HL-60/S4 treated with retinoic acid at 250 ng/mL for 4 days and 3 days (cell line): Measurements from ENCODE around the gene FAM228A.
"Not testable (repeated sequence)": the region's sequence is repeated elsewhere in the genome, so short reads cannot be mapped to it uniquely, and the experiment has no call there.

Source experiments
- in situ Hi-C: fragments of 300-500 bp; cut with MboI; formaldehyde crosslinking; loops from 2 replicates; pipeline ENCODE4 v1.7.0; 2022; ENCODE audit warnings: low sequenced_read_pairs

FAM228A gene

DNA sequence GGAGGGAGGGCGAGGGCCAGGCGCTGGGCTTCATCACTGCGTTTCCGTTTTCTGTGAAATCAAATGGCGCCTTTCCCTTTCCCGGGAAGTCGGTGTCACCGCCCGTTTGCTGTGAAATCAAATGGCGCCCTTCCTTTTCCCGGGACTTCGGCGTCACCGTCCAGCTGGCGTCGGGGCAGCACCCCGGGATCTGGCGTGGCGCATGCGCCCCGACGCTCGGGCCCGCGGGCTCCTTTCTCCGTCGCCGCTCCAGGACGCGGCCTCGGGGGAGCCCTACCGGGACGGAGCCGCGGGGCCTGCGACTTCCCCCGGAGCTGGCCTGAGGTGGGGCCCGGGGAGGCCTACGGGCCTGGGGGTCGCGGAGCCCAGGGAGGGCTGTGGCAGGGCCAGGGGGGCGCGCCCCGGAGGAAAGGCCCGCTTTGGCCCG is at the start of gene FAM228A:
Gene FAM228A, plus strand, starts transcription at position 203 of the 427 bp plus-strand sequence. CDS start 428 bp downstream, outside the sequence.
- in situ Hi-C loops = no loop called here

DNA sequence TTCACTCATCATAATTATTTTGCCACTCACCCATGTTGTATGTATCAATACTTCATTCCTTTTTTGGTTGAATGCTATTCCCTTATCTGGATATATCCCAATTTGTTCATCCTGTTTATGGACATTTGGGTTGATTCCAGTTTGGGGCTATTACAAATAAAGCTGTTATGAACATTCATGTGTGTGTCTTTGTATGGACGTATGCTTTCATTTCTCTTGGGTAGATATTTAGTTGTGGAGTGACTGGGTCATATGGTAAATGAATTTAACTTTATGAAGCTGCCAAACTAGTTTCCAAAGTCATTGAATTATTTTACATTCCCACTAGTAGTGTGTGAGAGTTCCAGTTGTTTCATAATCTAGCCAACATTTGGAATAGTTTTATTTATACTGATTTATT is 48.9 kb upstream of the FAM228A start:
- in situ Hi-C loops = no loop called here

DNA sequence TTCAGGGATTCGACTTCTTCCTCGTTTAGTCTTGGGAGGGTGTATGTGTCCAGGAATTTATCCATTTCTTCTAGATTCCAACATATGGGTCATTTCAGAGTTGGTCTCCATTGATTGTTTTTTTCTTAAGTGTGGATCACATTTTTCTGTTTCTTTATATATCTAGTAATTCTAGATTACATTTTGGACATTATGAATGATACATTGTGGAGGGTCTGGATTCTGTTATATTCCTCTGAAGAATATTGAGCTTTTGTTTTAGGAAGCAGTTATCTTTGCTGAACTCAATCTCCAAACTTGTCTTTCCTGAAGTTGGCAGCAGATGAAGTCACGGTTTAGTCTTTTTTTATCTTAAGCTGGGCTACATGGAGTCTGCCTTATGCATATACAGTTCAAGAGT is 42.3 kb upstream of the FAM228A start:
- in situ Hi-C loops = no loop called here

DNA sequence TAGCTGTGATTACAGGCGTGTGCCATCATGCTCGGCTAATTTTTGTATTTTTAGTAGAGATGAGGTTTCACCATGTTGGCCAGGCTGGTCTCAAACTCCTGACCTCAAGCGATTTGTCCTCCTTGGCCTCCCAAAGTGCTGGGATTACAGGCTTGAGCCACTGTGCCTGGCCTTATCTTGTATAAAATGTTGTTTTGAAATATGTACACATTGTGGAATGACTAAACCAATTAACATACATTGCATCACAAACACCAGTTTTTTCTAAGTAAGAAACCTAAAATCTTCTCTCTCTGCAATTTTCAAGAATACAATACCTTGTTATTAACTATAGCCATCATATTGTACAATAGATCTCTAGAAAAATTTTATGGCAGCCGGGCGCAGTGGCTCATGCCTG is 34.5 kb upstream of the FAM228A start:
- in situ Hi-C loops = not testable (repeated sequence)

DNA sequence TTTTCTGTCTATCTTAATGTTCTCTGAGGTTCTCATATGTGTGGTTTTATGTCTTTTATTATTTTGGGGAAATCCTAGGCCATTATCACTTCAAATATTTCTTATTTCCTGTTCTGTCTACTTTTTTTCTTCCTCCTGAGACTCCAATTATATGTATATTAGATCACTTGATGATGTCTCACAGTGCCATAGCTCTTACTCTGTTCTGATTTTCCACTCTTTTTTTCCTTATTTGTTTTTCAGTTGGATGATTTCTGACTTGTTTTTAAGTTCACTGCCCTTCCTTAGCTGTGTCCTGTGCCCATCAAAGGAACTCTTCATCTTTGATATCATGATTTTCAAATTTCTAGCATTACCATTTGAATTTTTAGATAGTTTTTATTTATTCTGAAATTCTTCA is 27.5 kb upstream of the FAM228A start:
- in situ Hi-C loops = no loop called here

DNA sequence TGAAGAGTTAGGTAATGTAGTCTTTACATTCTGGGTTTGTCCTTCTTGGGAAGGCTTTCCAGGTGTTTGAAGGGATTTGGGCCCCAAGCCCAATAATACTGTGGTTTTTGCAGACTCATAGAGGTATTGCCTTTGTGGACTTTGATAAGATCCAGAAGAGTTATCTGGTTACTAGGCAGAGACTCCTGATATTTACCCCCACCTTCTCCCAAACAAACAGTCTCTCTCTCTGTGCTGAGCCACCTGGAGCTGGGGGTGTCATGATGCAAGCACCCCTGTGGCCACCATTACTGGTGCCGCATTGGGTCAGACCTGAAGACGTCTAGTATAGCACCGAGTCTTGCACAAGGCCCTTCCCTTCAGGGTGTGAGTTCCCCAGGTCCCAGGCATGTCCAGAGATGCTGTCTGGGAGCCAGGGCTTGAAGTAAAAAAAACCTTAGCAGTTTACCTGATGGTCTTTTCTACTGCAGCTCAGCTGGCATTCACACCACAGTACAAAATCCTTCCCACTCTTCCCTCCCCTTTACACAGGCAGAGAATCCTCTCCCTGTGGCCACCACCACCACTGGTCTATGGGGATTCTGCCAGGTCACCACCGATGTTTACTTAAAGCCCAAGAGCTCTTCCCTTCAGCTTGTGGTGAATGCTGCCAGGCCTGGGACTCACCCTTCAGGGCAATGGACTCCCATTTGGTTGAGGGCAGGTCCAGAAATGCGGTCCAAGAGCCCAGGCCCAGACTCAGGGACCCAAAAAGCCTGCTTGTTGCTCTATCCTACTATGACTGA is 22.2 kb upstream of the FAM228A start:
- in situ Hi-C loops = no loop called here

DNA sequence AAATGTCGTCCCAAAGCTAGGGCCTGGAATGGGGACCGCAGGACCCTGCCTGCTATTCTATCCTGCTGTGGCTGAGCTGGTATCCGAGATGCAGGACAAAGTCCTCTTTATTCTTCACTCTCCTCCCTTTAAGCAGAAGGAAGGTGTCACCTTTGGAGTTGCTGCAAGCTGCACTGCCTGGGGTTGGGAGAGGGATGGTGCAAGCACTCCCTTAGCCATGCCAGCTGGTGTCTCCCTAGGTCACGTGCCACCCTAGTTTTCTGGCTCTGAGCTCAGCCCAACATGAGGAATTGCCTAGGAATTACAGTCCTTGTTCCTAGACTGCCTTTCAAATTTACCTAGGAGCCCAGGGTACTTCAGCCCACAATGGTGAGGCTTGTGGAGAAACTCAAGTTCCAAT is 21.4 kb upstream of the FAM228A start:
- in situ Hi-C loops = no loop called here

DNA sequence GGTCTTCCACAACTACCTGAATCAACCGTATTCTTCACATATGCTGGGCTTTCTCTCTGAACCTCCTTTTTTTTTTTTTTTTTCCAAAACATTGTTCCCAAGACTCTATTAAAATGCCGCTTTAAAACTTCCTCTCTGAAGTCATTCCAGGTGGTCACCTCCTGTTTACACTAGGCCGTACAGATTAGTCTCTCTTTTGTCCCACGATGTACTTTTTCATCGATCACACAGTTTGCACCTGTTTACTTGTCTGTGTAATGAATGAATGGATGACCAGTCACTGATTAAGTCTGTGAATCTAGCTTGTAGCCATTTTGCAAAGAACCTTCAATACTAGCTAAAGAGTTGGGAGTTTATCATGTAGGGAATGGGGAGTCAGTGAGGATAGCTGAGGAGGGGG is 16.7 kb upstream of the FAM228A start:
- in situ Hi-C loops = no loop called here

DNA sequence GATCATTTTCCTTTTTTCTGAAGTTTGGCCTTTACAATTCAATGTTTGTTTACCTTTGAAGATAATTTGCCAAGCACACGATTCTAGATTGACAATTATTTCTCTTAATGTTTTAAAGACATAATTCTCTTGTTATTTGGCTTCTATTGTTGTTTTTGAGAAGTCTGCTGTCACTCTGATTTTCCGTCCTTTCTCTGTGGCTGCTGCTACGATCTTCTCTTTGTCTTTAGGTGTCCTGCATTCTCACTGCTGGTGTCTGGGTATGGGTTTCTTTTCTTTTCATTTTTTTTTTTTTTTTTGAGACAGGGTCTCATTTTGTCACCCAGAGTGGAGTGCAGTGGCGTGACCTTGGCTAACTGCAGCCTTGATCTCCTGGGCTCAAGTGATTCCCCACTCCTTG is 15.1 kb upstream of the FAM228A start:
- in situ Hi-C loops = no loop called here

DNA sequence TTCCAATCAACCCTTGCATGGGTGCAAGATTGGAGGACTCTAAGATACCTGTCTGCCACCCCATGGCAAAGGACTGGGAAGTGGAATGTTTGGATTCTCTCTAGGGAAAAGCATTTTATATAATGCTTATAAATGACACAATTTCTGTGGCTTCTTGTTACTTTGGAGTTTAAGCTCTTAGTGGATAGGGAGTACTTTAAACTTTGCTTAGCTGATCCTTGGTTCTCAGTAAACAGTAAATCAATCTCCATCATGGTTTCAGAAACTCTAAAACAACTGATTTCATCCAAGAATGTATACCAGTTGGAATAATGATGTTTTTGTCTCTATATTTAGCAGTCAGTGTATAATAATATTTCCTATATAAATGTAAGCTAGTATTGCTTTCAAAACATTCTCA is 14.1 kb upstream of the FAM228A start:
- in situ Hi-C loops = no loop called here

DNA sequence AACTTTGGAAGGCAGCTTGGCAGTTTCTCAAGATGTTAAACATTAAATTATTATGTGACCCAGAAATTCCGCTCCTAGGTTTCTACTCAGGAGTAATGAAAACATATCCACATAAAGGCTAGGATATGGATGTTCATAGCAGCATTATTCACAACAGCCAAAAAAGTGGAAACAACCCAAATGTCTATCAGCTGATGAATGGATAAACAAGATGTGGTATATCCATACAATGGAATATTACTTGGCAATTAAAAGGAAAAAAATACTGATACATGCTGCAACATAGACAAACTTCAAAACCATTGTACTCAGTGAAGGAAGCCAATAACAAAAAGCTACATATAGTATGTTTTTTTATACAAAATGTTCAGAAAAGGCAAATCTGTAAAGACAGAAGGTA is 12.4 kb upstream of the FAM228A start:
- in situ Hi-C loops = no loop called here

DNA sequence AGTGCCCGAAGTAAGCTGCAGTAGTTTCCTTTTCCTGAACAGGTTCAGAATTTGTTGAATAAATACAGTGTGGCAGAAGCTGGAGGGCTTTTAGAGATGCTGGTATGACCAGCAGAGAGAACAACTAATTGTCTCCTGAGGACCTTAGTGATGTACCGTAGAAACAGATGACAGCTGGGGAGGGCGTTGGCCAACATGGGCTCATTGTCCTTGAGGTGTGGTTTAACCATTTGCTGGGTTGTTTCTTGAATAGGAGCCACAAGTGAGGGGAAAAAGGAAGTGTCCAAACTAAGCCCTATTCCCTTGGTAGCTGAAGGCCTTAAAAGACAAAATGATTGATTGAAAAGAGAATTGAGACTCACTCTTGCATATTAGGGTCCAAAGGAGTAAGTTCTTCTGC is 11.7 kb upstream of the FAM228A start:
- in situ Hi-C loops = no loop called here

DNA sequence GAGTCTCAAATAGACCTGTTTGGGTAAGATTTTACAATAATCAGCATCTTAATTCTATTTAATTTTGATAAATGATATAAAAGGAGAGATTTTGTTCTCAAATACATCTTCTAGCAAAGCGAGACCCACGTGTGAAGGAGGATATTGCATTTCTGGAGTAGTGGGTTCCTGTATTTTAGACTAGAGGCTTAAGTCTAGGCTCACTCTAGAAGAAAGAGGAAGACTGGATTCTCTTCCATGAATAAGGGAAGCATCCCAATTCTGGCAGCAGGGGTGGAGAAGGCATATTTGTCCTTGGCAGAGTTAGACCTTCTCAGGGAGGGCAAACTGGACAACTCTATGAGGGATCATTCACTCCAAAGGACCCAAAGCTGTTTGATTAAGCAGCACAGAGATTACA is 11.3 kb upstream of the FAM228A start:
- in situ Hi-C loops = no loop called here

DNA sequence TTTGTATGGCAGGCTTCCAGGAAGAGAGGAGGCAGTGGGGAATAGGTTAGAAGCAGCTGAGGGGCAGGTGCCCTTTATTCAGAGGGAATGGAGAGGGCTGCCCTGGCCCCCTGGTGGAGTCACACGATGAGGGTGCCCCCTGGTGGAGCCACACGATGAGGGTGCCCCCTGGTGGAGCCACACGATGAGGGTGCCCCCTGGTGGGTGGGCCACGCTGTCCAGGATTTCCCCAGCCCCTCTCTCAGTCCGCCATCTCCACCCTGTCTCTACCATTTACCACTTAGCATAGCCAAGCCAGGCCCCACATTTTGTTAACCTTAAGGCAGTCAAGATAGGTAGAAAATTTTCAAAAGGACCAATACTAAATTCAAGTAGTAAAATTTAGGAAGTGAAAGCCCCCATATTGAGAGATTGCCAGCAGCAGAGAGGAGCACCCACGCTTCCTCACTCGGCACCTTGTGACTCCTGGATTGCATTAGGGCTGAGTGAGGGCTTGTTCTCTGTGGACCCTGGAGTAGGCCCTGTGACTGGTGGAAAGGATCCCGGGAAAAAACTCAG is 10.4 kb upstream of the FAM228A start:
- in situ Hi-C loops = no loop called here

DNA sequence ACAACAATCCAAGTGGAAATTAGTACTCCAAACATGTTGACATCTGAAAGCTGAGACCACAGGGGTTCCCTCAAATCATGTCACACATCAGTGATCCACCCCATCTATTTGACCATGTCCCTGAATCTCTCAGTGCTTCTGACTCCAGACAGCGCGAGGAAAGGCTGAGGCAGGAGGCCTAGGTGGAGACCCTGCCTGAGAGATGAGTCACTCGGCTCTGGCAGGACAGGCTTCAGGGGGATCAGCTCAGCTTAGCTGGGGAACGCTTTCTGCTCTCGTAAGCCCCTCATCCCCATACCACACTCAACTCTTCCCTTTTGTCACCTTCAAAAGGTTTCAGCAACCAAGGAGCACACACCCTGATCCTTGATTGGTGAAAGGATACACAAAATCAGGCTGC is 5.8 kb upstream of the FAM228A start:
- in situ Hi-C loops = no loop called here

DNA sequence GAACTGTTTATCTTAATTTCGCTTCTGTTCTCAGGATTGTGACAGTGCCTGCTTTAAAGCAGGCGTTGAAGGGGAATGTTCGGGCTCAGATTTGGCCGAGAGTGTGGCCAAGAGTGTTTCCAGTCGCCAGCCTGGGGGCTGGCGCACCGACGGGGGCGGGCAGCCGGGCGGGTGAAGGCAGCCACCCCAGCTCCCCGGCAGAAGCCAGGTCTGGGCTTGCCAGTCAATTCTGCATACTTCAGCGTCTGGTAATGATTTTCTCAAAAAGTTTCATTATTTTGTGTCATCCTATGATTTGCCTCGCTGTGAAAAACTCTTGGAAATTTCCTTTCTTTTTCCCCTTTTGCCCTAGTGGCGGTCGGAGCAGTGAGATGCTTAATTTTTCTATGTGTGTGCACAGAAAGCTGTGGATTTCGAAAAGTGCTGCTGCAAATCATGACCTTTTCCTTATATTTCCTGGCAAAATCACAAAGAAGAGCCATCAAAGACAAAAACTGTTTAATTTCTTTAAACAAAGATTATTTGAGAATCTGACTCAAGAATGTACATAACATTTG is 856 bp downstream of the FAM228A start:
- in situ Hi-C loops = no loop called here

DNA sequence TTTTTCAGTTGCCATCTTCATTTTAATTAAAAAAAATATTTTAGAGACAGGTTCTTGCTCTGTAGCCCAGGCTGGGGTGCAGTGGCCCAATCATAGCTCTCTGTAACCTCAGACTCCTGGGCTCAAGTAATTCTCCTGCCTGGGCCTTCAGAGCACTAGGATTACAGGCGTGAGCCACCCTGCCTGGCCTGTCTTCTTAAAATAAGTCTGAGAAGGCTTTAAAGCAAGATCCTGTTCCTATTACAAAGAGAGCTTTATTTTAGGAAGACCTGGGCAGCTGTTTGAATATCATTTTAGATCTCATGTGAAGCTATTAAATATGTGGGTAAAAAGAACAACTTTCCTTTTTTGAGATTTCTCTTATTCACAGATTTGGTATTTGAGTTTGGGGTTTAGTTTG is 1.5 kb downstream of the FAM228A start:
- in situ Hi-C loops = no loop called here

DNA sequence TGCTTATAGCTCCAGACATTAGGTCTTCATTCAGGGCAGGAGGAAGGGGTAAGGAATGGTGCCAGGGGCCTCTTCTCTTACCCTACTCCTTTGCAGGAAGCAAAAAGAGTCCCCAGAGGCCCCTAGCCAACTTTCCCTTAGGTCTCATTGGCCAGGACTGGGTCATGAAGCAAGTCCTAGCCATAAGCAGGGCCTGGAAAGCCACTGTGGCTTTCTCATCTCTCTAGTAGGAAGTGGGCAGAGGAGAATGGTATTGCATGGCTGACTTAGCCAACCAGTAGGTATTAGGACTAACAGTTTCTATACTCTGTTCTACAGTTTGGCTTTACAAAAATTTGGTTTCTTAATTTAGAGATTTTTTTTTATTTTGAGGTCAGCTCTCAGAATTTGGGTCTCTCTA is 4.8 kb downstream of the FAM228A start:
- in situ Hi-C loops = no loop called here

DNA sequence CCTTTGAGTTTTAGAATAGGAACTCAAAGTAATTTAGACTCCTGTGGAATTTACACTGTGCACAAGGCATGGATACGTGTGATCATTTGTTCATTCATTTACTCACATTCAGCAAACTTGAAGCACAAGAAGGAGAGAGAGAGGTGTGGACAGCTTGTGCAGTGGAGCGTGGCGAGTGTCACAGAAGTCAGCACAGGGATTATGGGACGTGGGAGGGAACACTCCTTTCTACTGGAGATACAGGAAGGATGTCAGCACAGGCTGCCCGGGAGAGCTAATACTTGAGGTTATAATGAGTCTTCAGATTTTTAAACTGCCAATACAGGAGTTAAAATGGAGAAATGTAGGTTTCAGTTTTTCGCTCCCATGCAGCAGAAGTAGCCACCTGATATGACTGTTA is 7.0 kb downstream of the FAM228A start:
- in situ Hi-C loops = no loop called here

DNA sequence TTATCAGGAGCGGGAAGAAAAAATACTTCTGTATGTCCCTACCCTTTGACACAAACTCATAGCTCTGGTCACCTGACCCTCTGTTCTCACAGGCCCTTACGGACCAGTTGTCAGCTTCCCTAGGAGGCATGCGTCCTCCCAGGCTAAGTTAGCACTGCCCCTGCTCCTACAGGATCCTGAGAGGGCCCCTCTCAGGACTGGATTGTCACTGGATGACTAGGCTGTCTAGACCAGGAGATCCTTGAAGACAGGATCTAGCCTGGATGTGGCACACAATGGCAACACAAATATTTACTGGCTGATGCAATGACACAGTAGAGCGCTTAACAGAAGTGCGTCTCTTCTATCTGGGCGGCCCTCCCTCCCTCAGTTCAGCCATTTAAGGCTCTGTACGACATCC is 7.7 kb downstream of the FAM228A start:
- in situ Hi-C loops = no loop called here

DNA sequence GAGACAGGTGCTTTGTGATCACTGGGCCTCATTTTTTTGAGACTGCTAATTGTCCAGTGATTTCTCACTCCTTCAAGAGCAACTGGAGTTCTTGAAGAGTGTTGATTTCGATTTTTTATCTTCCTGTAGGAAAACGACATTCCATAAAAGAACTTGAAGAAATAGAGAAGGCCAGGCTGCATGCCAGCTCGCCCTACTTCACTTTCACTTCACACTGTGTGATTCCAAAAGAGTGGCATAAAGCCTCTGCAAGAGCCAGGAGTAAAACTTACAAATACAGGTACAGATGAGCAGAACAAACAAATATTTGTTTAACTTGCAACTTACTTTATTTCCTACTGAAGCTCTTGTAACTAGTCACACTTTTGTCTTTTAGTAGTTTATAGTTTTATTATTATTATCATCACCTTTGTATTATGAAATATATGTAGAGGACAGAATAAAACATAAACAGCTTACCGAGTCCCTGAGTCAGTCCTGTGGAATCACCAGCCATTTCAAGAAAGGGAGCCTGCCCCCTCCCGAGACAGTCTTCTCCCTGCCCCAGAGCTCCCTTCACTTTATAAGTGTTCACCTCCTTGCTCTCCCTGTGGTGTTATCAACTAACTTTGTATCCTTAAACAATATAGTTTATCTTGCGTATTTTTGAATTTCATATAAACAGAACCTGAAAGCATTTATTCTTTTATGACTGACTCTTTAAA is 8.7 kb downstream of the FAM228A start:
- in situ Hi-C loops = no loop called here

DNA sequence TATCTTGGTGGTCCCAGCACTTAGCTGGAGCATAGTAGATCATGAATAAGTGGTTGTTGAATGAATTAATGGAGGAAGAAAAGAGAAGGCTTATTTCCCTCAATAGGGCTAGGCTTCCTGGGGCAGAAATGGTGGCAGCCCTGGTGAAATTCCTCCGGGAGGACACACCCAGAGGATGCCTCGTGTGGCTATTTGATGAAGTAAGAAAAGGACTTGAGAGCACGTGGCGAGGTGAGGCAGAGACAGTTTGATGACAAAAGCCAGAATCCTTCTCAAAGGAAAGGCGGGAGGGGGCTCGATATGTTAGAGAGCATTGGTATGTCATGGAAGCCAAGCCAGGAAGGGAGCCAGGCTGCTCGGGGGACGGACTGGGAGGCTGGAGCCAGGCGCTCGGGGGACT is 14.7 kb downstream of the FAM228A start:
- in situ Hi-C loops = no loop called here
